Measurements from ENCODE around the gene PXYLP1. TPM values are rescaled to one million over a fixed set of nuclear protein-coding genes. Genes with fewer than 3 reads are reported as not detected.

The PXYLP1 gene
- total RNA-seq, 1 experiment from 2014 or later, result 7.8 TPM

GRCh38 chr3:141240286-141240685 is 8.7 kb downstream of the PXYLP1 start:
- no peak overlapping the region for H3K4me2 ChIP-seq
- no peak overlapping the region for H3K27ac ChIP-seq
- POLR2A ChIA-PET (ENCODE audit: unreplicated experiment), result no interaction called here

GRCh38 chr3:141240687-141241615 is 9.3 kb downstream of the PXYLP1 start:
- Histone ChIP-seq H3K36me3 (ENCODE audit: low read depth) (peaks cover 4% of the 10 kb centered on the region; the same call in 1 of the 2 replicates), H3K9me2 (ENCODE audit: insufficient read depth) (no peaks in the 10 kb centered on the region), H2AFZ (no peak overlapping the region), H3K4me3 (no peak overlapping the region), H3K4me2 (no peak overlapping the region), H4K20me1 (ENCODE audit: insufficient read depth) (no peaks in the 10 kb centered on the region; the same call in 1 of the 2 replicates), H3F3A (ENCODE audit: insufficient read depth, low read depth) (no peaks in the 10 kb centered on the region), H3K9me3 (ENCODE audit: insufficient read depth, low read depth) (no peaks in the 10 kb centered on the region), H3K27me3 (ENCODE audit: insufficient read depth, low read depth) (no peaks in the 10 kb centered on the region), H3K27ac (no peak overlapping the region), H3K79me2 (ENCODE audit: low read depth) (peaks cover 10% of the 10 kb centered on the region), H3K4me1 (replicated peaks; ENCODE audit: insufficient read depth) (0 out of 2 replicates have a peak, but pooled peaks cover 3% of the 10 kb centered on the region)
- no peak for TF ChIP-seq EZH2 (IDR thresholded peaks at IDR 0.05; ENCODE audit: low read depth)
- no peak for TF ChIP-seq CTCF (conservative IDR thresholded peaks at IDR 0.05)
- BruUV-seq (replicated peaks), result no TSS peak
- ChIA-PET POLR2A (ENCODE audit: unreplicated experiment) (no interaction called here), CTCF (no interaction called here)
- DNase-seq, result peak in 1 of 2 experiments; percentile 6
- intact Hi-C loops (cut with micrococcal nuclease; ENCODE audit: unreplicated experiment), result no loop called here

More at GRCh38 chr3:141240286-141240685, 8.7 kb downstream of the PXYLP1 start:
- Histone ChIP-seq H3K36me3 (ENCODE audit: low read depth) (peaks cover 4% of the 10 kb centered on the region; the same call in 1 of the 2 replicates), H3K4me3 (no peak overlapping the region), H2AFZ (no peak overlapping the region), H3K4me1 (replicated peaks; ENCODE audit: insufficient read depth) (0 out of 2 replicates have a peak, but pooled peaks cover 3% of the 10 kb centered on the region), H3K27me3 (ENCODE audit: insufficient read depth, low read depth) (no peaks in the 10 kb centered on the region), H3F3A (ENCODE audit: insufficient read depth, low read depth) (no peaks in the 10 kb centered on the region), H3K9me2 (ENCODE audit: insufficient read depth) (no peaks in the 10 kb centered on the region), H3K79me2 (ENCODE audit: low read depth) (peaks cover 10% of the 10 kb centered on the region), H4K20me1 (ENCODE audit: insufficient read depth) (no peaks in the 10 kb centered on the region; the same call in 1 of the 2 replicates), H3K9me3 (ENCODE audit: insufficient read depth, low read depth) (no peaks in the 10 kb centered on the region)
- CTCF ChIA-PET, result no interaction called here
- no TSS peak for BruUV-seq (replicated peaks)
- intact Hi-C loops (cut with micrococcal nuclease; ENCODE audit: unreplicated experiment), result no loop called here
- no peak for TF ChIP-seq CTCF (conservative IDR thresholded peaks at IDR 0.05)
- TF ChIP-seq EZH2 (IDR thresholded peaks at IDR 0.05; ENCODE audit: low read depth), result no peak
- peak in 1 of 2 experiments; percentile 5 for DNase-seq

GRCh38 chr3:141241616-141242376 is 10.2 kb downstream of the PXYLP1 start:
- intact Hi-C loops (cut with micrococcal nuclease; ENCODE audit: unreplicated experiment), result no loop called here

More at GRCh38 chr3:141241616-141242376, 10.2 kb downstream of the PXYLP1 start:
- H3K27me3 ChIP-seq (ENCODE audit: insufficient read depth, low read depth), result no peaks in the 10 kb centered on the region
- ChIA-PET POLR2A (ENCODE audit: unreplicated experiment) (no interaction called here), CTCF (no interaction called here)
- DNase-seq, result no peak
- H3K36me3 ChIP-seq (ENCODE audit: low read depth), result peaks cover 4% of the 10 kb centered on the region; the same call in 1 of the 2 replicates
- H3K4me1 ChIP-seq (replicated peaks; ENCODE audit: insufficient read depth), result 0 out of 2 replicates have a peak, but pooled peaks cover 3% of the 10 kb centered on the region
- H3K79me2 ChIP-seq (ENCODE audit: low read depth), result peaks cover 10% of the 10 kb centered on the region
- H4K20me1 ChIP-seq (ENCODE audit: insufficient read depth), result no peaks in the 10 kb centered on the region; the same call in 1 of the 2 replicates
- no peak overlapping the region for H3K4me3 ChIP-seq
- H3K27ac ChIP-seq, result no peak overlapping the region
- no peak overlapping the region for H3K4me2 ChIP-seq
- no peak overlapping the region for H2AFZ ChIP-seq
- no TSS peak for BruUV-seq (replicated peaks)
- H3F3A ChIP-seq (ENCODE audit: insufficient read depth, low read depth), result no peaks in the 10 kb centered on the region
- TF ChIP-seq CTCF (conservative IDR thresholded peaks at IDR 0.05), result no peak
- no peak for TF ChIP-seq EZH2 (IDR thresholded peaks at IDR 0.05; ENCODE audit: low read depth)
- H3K9me2 ChIP-seq (ENCODE audit: insufficient read depth), result no peaks in the 10 kb centered on the region
- H3K9me3 ChIP-seq (ENCODE audit: insufficient read depth, low read depth), result no peaks in the 10 kb centered on the region
